ENCODE data around the gene ATF7. TPM values are rescaled to one million over a fixed set of nuclear protein-coding genes. Genes with fewer than 3 reads are reported as not detected.

The ATF7 gene
- total and polyA plus RNA-seq, 9 of the 15 experiments (the other 6 are each of a cell fraction or from before 2014, with no cell fraction given), result 10.6 to 30.4 (median 20.7) TPM

- Histone ChIP-seq H3K9me1 (ENCODE audit: control insufficient read depth, insufficient read depth, low read length) (no peaks in the 10 kb centered on the region), H3K4me3 (no peak overlapping the region), H2AFZ (ENCODE audit: low read depth, low read length) (peak overlapping the region; percentile 41), H3K4me2 (ENCODE audit: insufficient read depth, low read length) (peak overlapping the region; percentile 36; the same call in 1 of the 2 replicates), H3K27me3 (ENCODE audit: control insufficient read depth in 2 of 2, insufficient read depth in 2 of 2, low read length in 2 of 2) (no peaks in the 10 kb centered on the region), H3K9me3 (replicated peaks; ENCODE audit: control insufficient read depth, insufficient read depth, low read depth, low read length) (no peaks in the 10 kb centered on the region), H3K9ac (ENCODE audit: insufficient read depth in 1 of 2, low read depth in 2 of 2, low read length in 2 of 2) (peak overlapping the region in 1 of 2 experiments; percentile 72; a peak in 1 of 4 replicates), H4K20me1 (replicated peaks; ENCODE audit: control insufficient read depth, insufficient read depth, low read length) (no peaks in the 10 kb centered on the region), H3K27ac (ENCODE audit: extremely low read depth, low read depth, low read length) (no peak overlapping the region), H3K36me3 (ENCODE audit: control insufficient read depth, insufficient read depth, low read length) (no peaks in the 10 kb centered on the region), H3K4me1 (replicated peaks in 1 of 2; ENCODE audit: control insufficient read depth in 2 of 2, insufficient read depth in 2 of 2, low read length in 2 of 2) (peaks cover 40 to 54% of the 10 kb centered on the region in 2 experiments; a peak in 4 of 5 replicates), H3K79me2 (ENCODE audit: control insufficient read depth, insufficient read depth, low read length) (peaks cover 7% of the 10 kb centered on the region; the same call in 1 of the 3 replicates)
- 17% methylated on average over 5 of the region's 5 CpGs for WGBS (ENCODE audit: insufficient coverage, low coverage, missing lambda C conversion rate)
- CTCF ChIA-PET (ENCODE audit: low intra/inter-chr PET ratio), result no interaction called here
- BruUV-seq (replicated peaks), result no TSS peak
- peak; percentile 11; the same call in 2 of the 3 replicates for ATAC-seq
- DNase-seq (ENCODE audit: extremely low read depth in 1 of 4, low spot score in 3 of 4), result peak; percentile 56 to 84 (median 65)
- intact Hi-C loops (cut with micrococcal nuclease) (no loop called here), in situ Hi-C loops (cut with MboI) (no loop called here)
- POLR2A ChIA-PET, result interaction anchor here (0.6 to 1.2 kb wide), 4 partner anchors 8 to 41 kb away, joined by 3 to 7 read pairs (median 4); no protein-coding TSS in a partner anchor
- peak; percentile 76 for FAIRE-seq
- no peak for TF ChIP-seq PRPF4 (IDR thresholded peaks at IDR 0.05; ENCODE audit: insufficient read depth, low read depth, low read length, poor library complexity, severe bottlenecking)
- no peak for TF ChIP-seq ZNF766 (CRISPR knock-in tag; conservative IDR thresholded peaks at IDR 0.05)
- TF ChIP-seq POLR2AphosphoS2 (IDR thresholded peaks at IDR 0.05; ENCODE audit: low read length), result no peak
- TF ChIP-seq ZNF253 (CRISPR knock-in tag; conservative IDR thresholded peaks at IDR 0.05), result no peak
- 0 out of 2 replicates have a peak, but pooled peaks have one; percentile 31 for TF ChIP-seq HDGF (IDR thresholded peaks at IDR 0.05)
- TF ChIP-seq OTX1 (CRISPR knock-in tag; IDR thresholded peaks at IDR 0.05), result 0 out of 2 replicates have a peak, but pooled peaks have one; percentile 35
- TF ChIP-seq, protein P1, sequence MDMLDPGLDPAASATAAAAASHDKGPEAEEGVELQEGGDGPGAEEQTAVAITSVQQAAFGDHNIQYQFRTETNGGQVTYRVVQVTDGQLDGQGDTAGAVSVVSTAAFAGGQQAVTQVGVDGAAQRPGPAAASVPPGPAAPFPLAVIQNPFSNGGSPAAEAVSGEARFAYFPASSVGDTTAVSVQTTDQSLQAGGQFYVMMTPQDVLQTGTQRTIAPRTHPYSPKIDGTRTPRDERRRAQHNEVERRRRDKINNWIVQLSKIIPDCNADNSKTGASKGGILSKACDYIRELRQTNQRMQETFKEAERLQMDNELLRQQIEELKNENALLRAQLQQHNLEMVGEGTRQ (CRISPR knock-in tag; IDR thresholded peaks at IDR 0.05), result peak; percentile 95
- TF ChIP-seq RAD51 (IDR thresholded peaks at IDR 0.05; ENCODE audit: borderline replicate concordance, low read depth), result peak; percentile 94
- TF ChIP-seq ERF (CRISPR knock-in tag; IDR thresholded peaks at IDR 0.05), result no peak
- TF ChIP-seq MTA3 (IDR thresholded peaks at IDR 0.05; ENCODE audit: borderline replicate concordance), result 0 out of 2 replicates have a peak, but pooled peaks have one; percentile 28
- TF ChIP-seq, protein P2, sequence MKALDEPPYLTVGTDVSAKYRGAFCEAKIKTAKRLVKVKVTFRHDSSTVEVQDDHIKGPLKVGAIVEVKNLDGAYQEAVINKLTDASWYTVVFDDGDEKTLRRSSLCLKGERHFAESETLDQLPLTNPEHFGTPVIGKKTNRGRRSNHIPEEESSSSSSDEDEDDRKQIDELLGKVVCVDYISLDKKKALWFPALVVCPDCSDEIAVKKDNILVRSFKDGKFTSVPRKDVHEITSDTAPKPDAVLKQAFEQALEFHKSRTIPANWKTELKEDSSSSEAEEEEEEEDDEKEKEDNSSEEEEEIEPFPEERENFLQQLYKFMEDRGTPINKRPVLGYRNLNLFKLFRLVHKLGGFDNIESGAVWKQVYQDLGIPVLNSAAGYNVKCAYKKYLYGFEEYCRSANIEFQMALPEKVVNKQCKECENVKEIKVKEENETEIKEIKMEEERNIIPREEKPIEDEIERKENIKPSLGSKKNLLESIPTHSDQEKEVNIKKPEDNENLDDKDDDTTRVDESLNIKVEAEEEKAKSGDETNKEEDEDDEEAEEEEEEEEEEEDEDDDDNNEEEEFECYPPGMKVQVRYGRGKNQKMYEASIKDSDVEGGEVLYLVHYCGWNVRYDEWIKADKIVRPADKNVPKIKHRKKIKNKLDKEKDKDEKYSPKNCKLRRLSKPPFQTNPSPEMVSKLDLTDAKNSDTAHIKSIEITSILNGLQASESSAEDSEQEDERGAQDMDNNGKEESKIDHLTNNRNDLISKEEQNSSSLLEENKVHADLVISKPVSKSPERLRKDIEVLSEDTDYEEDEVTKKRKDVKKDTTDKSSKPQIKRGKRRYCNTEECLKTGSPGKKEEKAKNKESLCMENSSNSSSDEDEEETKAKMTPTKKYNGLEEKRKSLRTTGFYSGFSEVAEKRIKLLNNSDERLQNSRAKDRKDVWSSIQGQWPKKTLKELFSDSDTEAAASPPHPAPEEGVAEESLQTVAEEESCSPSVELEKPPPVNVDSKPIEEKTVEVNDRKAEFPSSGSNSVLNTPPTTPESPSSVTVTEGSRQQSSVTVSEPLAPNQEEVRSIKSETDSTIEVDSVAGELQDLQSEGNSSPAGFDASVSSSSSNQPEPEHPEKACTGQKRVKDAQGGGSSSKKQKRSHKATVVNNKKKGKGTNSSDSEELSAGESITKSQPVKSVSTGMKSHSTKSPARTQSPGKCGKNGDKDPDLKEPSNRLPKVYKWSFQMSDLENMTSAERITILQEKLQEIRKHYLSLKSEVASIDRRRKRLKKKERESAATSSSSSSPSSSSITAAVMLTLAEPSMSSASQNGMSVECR (CRISPR knock-in tag; IDR thresholded peaks at IDR 0.05), result no peak
- TF ChIP-seq ZBTB8A (IDR thresholded peaks at IDR 0.05; ENCODE audit: partially characterized antibody), result no peak
- TF ChIP-seq NR2C2 (CRISPR knock-in tag; IDR thresholded peaks at IDR 0.05), result no peak
- TF ChIP-seq NR2C2 (tag; IDR thresholded peaks at IDR 0.05), result peak; percentile 31; the same call in 1 of the 2 replicates
- peak; percentile 76 for TF ChIP-seq TFAP4 (CRISPR knock-in tag; IDR thresholded peaks at IDR 0.05; ENCODE audit: borderline replicate concordance)
These were observed 130.1 kb downstream of the ATF7 start for GRCh38 chr12:53495903-53496751.

Data from K562 (cell line).